ENCODE measurements around the gene GSG1L.

GSG1L gene

GRCh38 chr16:28064706-28065249 lies 1.3 kb upstream of the GSG1L start:
- no peak for DNase-seq (ENCODE audit: low read depth in 2 of 2, low spot score in 1 of 2)

- no peak for DNase-seq (ENCODE audit: low read depth in 2 of 2, low spot score in 1 of 2)
Observed at GRCh38 chr16:28064150-28064549, 636 bp upstream of the GSG1L start.

DNA sequence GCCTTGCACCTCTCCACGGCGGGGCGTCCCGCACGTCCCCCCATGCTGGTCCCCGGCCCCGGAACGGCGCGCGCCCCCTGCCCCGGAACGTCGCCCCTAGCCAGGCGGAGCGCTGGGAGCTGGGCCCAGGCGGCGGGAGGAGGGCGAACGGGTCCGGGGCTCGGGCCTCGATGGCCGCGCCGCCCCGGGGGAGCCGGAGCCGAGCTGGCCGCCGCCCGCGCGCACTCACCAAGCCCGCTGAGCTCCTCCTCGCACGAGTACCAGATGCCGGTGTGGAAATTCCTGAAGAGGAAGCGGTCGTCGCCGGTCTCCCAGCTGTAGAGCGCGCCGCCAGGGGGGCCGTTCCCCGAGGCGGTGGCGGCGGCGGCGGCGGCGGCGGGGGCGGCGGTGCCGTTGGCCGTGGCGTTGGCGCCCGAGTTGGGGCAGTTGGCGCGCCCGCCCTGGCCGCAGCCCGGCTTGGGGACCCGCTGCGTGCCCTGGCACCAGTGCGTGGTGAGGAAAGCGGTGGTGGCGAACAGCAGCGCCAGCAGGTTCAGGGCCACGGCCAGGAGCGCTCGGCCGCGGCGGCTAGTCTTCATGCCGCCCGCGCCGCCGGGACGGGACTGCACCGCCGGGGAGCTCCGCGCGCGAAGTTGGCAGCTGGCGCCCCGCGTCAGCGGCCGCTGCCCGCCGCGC lies 530 bp downstream of the GSG1L start:
- no peak for DNase-seq (ENCODE audit: low read depth in 2 of 2, low spot score in 1 of 2)

- DNase-seq (ENCODE audit: low read depth in 2 of 2, low spot score in 1 of 2) = no peak
Observed at GRCh38 chr16:28062261-28062846, 1.2 kb downstream of the GSG1L start.

DNA sequence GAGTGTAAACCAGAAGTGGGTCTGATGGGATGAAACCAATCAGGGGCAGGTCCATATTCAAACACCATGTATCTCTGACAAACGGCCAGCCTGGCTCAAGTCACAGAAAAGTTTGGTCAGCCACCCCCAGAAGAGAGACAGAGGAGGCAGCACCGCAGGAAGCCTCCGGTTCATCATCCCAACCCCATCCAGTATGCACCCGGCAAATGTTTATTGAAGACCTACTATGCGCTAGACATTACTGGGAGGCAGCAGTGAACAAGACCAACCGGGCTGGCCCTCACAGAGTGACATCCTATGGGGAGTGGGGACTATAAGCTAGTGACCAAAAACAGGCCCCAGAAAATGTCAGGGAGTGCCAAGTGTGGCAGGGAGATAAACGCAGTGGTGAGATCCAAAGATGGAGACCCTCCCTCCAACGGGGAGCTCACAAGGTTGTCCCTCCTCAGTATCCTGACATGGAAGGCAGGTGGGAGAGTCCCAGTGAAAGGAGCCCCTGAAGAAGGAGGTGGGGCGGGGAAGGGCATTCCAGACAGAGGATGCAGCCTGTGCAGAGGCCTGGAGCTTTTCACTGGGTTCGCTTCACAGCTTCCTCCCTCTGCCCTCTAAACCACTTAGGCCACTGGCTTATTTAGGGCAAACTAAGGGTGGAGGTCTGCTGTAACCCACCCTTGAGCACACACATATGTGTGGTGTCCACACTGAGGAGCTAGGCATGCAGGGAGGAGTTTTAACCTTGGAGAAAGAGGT lies 2.0 kb downstream of the GSG1L start:
- no peak for DNase-seq (ENCODE audit: low read depth in 2 of 2, low spot score in 1 of 2)

DNA sequence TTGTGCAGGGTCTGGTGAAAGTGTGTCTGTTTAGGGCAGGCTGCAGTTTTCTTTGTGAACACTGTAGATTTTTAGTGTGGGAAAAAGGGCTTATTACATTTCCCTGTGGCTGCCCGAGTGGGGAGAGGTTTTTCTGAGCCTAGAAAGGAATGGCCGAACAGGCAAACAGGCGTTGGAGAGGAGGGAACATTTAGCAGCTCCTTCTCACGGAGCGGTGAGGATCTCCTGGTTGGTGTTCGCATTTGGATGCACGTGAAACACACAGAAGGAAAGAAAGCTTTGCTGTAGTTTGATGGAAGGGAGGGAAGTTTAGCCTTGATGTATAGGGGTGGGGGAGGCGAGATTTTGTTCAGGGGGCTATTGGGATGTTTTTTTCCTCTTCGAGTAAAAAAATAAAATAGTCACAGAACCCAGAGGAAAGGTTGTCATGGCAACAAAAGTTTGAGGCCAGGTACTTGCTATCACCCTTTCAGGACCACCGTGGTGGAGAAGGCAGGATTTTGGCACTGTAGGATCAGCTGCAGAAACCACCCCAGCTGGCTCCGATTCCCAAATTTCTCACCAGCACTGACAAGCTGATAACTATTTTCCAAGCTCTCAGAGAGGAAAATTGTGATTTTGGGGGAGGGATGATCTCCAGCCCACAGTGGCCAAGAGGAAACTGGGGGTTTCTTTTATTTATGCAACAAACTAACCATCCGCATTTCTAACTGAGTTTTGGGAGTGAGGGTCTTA lies 3.5 kb downstream of the GSG1L start:
- DNase-seq (ENCODE audit: low read depth in 2 of 2, low spot score in 1 of 2) = no peak

GRCh38 chr16:28058839-28059589 lies 4.5 kb downstream of the GSG1L start:
- no peak for DNase-seq (ENCODE audit: low read depth in 2 of 2, low spot score in 1 of 2)

GRCh38 chr16:28057949-28058348 lies 5.6 kb downstream of the GSG1L start:
- no peak for DNase-seq (ENCODE audit: low read depth in 2 of 2, low spot score in 1 of 2)

DNA sequence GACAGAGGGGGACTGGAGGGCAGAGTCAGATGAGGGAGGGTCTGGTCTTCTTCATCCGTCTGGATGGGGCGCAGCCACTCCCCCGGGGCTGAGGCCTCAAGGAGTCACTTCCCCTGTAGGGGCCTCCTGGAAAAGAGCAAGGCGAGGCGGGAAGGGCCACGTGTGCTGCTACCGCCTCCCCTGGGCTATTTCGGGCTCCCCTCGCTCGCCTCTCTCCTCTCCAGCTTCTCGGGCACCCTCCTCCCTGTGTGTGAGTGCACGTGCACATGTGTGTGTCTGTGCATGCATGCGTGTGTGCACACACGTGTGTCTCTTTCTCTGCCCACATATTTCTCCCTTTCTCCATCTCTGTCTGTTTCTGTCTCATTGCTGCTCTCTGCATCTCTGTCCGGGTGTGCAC lies 10.1 kb downstream of the GSG1L start:
- no peak for DNase-seq (ENCODE audit: low read depth in 2 of 2, low spot score in 1 of 2)

- DNase-seq (ENCODE audit: low read depth in 2 of 2, low spot score in 1 of 2) = no peak
Observed at GRCh38 chr16:28052274-28053128, 11.0 kb downstream of the GSG1L start.

- no peak for DNase-seq (ENCODE audit: low read depth in 2 of 2, low spot score in 1 of 2)
Observed at GRCh38 chr16:28051486-28051885, 12.0 kb downstream of the GSG1L start.

- DNase-seq (ENCODE audit: low read depth in 2 of 2, low spot score in 1 of 2) = no peak
Observed at GRCh38 chr16:28042811-28043210, 20.7 kb downstream of the GSG1L start.

- no peak for DNase-seq (ENCODE audit: low read depth in 2 of 2, low spot score in 1 of 2)
Observed at GRCh38 chr16:28041615-28042014, 21.9 kb downstream of the GSG1L start.

DNA sequence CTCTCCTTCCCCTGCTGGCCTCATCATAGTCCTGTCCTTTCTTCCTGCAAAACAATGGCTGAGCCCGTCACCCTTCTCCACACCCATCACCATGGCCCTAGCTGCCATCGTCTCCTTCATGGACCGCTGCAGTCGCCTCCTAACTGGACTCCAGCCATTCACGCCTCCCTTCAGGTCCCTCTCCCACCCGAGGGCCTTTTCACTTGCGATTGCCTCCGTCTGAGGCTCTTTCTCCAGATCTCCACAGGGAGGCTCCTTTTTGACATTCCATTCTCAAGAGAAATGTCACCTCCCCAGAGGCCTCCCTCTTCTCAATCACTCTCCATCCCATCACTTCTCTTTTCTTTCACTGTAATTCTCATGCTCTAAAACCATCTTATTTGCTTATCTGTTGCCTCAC lies 23.5 kb downstream of the GSG1L start:
- DNase-seq (ENCODE audit: low read depth in 2 of 2, low spot score in 1 of 2) = no peak

GRCh38 chr16:28039493-28039892 lies 24.0 kb downstream of the GSG1L start:
- no peak for DNase-seq (ENCODE audit: low read depth in 2 of 2, low spot score in 1 of 2)

DNA sequence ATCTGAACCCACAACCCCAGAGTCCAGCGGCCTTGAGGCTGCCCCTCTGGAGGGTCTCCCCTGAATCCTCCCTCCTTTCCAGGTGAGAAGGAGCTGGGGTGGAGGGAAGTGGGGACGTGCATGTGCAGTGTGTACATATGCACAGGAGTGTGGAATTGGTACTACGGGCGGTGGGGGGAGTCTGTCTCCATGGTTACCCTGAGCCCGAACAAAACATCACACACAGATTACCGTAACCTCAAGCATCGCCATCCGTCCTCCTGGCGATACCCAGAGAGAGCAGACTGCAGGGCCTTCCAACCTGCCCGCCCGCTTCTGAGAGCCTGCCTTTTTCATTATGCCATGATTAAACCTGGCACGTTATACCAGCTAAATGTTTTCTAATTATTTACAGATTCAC lies 25.1 kb downstream of the GSG1L start:
- no peak for DNase-seq (ENCODE audit: low read depth in 2 of 2, low spot score in 1 of 2)

- DNase-seq (ENCODE audit: low read depth in 2 of 2, low spot score in 1 of 2) = no peak
Observed at GRCh38 chr16:28035866-28036393, 27.6 kb downstream of the GSG1L start.

DNA sequence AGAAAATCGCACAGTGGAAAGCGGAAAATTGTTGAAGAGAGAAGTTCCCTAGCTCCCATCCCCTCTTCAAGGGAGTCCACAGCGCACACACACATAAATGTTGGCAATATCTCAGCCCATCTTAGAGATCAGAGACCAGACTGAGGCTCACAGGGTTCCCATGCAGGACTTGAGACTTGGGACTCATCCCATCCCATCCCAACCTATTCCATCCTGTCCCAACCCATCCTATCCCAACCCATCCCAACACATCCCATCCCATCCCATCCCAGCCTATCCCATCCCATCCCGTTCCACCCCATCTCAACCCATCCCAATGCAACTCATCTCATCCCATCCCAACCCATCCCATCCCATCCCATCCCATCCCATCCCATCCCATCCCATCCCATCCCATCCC lies 29.6 kb downstream of the GSG1L start:
- no peak for DNase-seq (ENCODE audit: low read depth in 2 of 2, low spot score in 1 of 2)

DNA sequence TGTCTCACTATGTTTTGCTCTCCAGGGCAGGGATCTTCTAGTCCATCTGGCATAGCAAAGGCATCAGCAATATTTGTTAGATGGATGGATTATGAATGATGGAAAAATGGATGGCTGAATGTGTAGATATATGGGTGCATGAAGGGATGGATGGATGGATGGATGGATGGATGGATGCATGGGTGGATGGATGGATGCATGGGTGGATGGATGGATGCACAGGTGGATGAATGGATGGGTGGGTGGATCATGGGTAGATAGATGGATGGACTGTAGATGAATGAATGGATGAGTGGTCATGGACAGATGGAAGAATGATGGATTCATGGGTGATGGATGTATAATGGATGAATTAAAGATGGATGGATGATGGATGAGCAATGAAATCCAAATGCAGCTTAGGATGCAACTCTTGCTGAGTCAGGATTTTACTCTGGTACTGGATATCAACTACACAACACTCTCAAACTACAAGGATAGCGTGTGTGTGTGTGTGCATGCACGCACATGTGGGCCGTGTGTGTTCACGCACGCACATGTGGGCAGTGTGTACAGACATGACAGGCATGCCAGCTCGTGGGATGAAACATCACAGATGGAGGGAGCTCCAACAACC lies 34.0 kb downstream of the GSG1L start:
- DNase-seq (ENCODE audit: low read depth in 2 of 2, low spot score in 1 of 2) = no peak
